ENCODE data around the gene ADRA2C.

ADRA2C gene

DNA sequence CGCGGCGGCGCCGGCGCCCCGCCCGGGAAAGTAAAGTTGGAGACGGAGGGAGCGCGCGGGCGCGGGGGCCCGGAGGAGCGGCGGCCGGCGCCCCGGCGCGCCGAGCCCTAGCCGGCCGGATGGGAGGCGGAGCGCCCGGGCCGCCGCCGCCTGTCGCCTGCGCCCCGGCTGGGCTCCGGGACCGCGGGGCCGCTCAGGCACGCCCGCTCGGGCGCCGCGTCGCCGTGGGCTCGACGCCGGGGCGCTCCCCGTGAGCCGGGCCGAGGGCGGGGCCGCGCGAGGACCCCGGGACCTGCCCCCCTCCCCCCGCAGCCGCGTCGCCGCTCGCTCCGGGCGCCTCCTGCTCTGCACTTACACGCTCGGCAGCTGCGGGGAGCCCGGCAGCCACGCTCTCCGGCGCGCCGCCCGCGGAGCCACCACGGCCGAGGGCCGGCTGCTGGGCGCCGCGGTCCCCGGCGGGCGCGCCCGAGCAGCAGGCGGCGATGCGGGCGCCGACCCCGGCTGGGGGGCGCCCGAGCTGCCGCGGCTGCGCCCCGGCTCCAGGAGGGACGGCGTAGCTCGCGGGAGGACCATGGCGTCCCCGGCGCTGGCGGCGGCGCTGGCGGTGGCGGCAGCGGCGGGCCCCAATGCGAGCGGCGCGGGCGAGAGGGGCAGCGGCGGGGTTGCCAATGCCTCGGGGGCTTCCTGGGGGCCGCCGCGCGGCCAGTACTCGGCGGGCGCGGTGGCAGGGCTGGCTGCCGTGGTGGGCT is at the start of gene ADRA2C:
TSS of gene ADRA2C (plus strand) at position 350 of the 749 bp plus-strand sequence. CDS start at position 572, 222 bp downstream.
- Histone ChIP-seq H3K9me3 (ENCODE audit: insufficient read depth, low read length) (no peaks in the 10 kb centered on the region), H3F3A (ENCODE audit: insufficient read depth) (no peaks in the 10 kb centered on the region), H3K4me2 (ENCODE audit: low read depth, low read length, poor library complexity, severe bottlenecking) (no peak within 1 kb of the TSS), H3K27me3 (ENCODE audit: low read length) (no peaks in the 10 kb centered on the region), H3K9ac (ENCODE audit: low read length) (no peak within 1 kb of the TSS), H3K27ac (ENCODE audit: low read depth, low read length) (no peak within 1 kb of the TSS), H3K79me2 (ENCODE audit: insufficient read depth, low read length) (no peaks in the 10 kb centered on the region), H3K36me3 (ENCODE audit: low read length) (no peaks in the 10 kb centered on the region), H2AFZ (ENCODE audit: low read depth, low read length, severe bottlenecking) (no peak within 1 kb of the TSS), H4K20me1 (ENCODE audit: low read depth, low read length) (no peaks in the 10 kb centered on the region), H3K4me3 (ENCODE audit: insufficient read depth, low read length, poor library complexity, severe bottlenecking) (no peak within 1 kb of the TSS), H3K9me2 (replicated peaks; ENCODE audit: insufficient read depth, low read length) (no peaks in the 10 kb centered on the region)
- no peak for TF ChIP-seq EZH2phosphoT487 (conservative IDR thresholded peaks at IDR 0.05; ENCODE audit: low read length)
- TF ChIP-seq, protein P1, sequence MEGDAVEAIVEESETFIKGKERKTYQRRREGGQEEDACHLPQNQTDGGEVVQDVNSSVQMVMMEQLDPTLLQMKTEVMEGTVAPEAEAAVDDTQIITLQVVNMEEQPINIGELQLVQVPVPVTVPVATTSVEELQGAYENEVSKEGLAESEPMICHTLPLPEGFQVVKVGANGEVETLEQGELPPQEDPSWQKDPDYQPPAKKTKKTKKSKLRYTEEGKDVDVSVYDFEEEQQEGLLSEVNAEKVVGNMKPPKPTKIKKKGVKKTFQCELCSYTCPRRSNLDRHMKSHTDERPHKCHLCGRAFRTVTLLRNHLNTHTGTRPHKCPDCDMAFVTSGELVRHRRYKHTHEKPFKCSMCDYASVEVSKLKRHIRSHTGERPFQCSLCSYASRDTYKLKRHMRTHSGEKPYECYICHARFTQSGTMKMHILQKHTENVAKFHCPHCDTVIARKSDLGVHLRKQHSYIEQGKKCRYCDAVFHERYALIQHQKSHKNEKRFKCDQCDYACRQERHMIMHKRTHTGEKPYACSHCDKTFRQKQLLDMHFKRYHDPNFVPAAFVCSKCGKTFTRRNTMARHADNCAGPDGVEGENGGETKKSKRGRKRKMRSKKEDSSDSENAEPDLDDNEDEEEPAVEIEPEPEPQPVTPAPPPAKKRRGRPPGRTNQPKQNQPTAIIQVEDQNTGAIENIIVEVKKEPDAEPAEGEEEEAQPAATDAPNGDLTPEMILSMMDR (IDR thresholded peaks at IDR 0.05; ENCODE audit: insufficient read depth, low read length, poor library complexity, severe bottlenecking): no peak

DNA sequence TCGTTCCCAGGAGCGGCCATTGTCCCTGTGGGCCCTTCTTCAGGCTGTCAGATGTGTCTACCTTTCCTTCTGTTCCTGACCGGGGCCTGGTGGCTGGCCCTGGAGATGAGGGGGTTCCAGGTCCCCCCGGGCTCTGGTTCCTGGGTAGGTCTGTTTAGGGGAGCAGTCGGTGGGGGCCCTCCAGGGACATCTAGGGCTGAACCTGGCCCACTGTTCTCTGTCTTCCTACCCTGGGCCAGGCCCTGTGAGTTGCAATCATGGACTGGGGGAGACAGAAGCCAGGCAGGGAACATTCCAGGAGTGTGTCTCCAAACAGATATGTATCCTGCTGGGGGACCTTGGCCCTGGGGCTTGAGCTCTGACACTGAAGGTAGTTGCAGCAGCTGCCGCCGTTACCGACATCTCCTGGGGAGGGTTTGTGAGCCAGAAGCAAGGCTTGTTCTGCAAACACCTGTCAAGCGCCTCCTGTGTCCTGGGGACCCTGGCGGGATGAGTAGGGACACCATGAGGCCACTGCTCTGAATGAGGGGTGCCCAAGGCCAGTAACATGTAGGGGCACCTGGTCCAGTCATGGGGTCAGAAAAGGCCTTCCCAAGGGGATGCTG is 49.5 kb upstream of the ADRA2C start:
- no peaks in the 10 kb centered on the region for H3K9me3 ChIP-seq (ENCODE audit: insufficient read depth, low read length)
- H4K20me1 ChIP-seq (ENCODE audit: low read depth, low read length): no peaks in the 10 kb centered on the region
- H3K27me3 ChIP-seq (ENCODE audit: low read length): no peaks in the 10 kb centered on the region
- H3K9me2 ChIP-seq (replicated peaks; ENCODE audit: insufficient read depth, low read length): no peaks in the 10 kb centered on the region
- no peaks in the 10 kb centered on the region for H3F3A ChIP-seq (ENCODE audit: insufficient read depth)
- TF ChIP-seq, protein P1 (IDR thresholded peaks at IDR 0.05; ENCODE audit: insufficient read depth, low read length, poor library complexity, severe bottlenecking): no peak
- no peak for TF ChIP-seq EZH2phosphoT487 (conservative IDR thresholded peaks at IDR 0.05; ENCODE audit: low read length)
- no peak overlapping the region for H3K27ac ChIP-seq (ENCODE audit: low read depth, low read length)
- H3K4me2 ChIP-seq (ENCODE audit: low read depth, low read length, poor library complexity, severe bottlenecking): no peak overlapping the region
- H2AFZ ChIP-seq (ENCODE audit: low read depth, low read length, severe bottlenecking): no peak overlapping the region
- H3K36me3 ChIP-seq (ENCODE audit: low read length): no peaks in the 10 kb centered on the region
- H3K4me3 ChIP-seq (ENCODE audit: insufficient read depth, low read length, poor library complexity, severe bottlenecking): no peak overlapping the region
- H3K9ac ChIP-seq (ENCODE audit: low read length): no peak overlapping the region
- no peaks in the 10 kb centered on the region for H3K79me2 ChIP-seq (ENCODE audit: insufficient read depth, low read length)

DNA sequence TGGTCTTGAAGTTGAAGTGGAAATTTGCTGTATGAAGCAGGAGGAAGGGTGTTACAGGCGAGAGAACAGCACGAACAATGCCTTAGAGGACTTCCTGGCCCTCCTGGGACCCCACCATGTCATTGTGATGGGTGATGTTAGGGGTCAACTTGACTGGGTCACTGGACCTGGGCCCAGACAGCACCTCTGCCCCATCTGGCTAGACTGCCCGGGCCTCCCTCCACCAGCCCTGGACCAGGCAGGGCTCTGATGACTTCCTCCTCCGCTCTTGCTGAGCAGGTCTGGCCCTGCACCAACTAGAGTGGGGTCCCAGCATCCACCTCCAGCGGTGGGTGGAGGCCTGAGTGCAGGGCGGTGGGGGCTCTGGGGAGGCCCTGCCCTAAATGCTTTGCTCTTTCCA is 48.9 kb upstream of the ADRA2C start:
- no peak overlapping the region for H3K4me3 ChIP-seq (ENCODE audit: insufficient read depth, low read length, poor library complexity, severe bottlenecking)
- H3K9me3 ChIP-seq (ENCODE audit: insufficient read depth, low read length): no peaks in the 10 kb centered on the region
- no peaks in the 10 kb centered on the region for H3K36me3 ChIP-seq (ENCODE audit: low read length)
- no peaks in the 10 kb centered on the region for H4K20me1 ChIP-seq (ENCODE audit: low read depth, low read length)
- no peaks in the 10 kb centered on the region for H3K27me3 ChIP-seq (ENCODE audit: low read length)
- no peaks in the 10 kb centered on the region for H3K9me2 ChIP-seq (replicated peaks; ENCODE audit: insufficient read depth, low read length)
- no peak overlapping the region for H3K27ac ChIP-seq (ENCODE audit: low read depth, low read length)
- TF ChIP-seq EZH2phosphoT487 (conservative IDR thresholded peaks at IDR 0.05; ENCODE audit: low read length): no peak
- TF ChIP-seq, protein P1 (IDR thresholded peaks at IDR 0.05; ENCODE audit: insufficient read depth, low read length, poor library complexity, severe bottlenecking): no peak
- no peak overlapping the region for H3K9ac ChIP-seq (ENCODE audit: low read length)
- no peaks in the 10 kb centered on the region for H3K79me2 ChIP-seq (ENCODE audit: insufficient read depth, low read length)
- H3K4me2 ChIP-seq (ENCODE audit: low read depth, low read length, poor library complexity, severe bottlenecking): no peak overlapping the region
- no peaks in the 10 kb centered on the region for H3F3A ChIP-seq (ENCODE audit: insufficient read depth)
- H2AFZ ChIP-seq (ENCODE audit: low read depth, low read length, severe bottlenecking): no peak overlapping the region

Data from SU-DHL-6 (cell line).